Stromal cell of bone marrow (primary cell): ENCODE measurements around the gene OR51Q1.
A peak's percentile ranks its signal among the peaks of the same experiment; 100 is the strongest.

Experiments
- DNase-seq: peaks from one replicate; pipeline ENCODE4 v3.0.0-alpha.2; 2012; ENCODE audit warnings: low read depth

OR51Q1 gene, protein sequence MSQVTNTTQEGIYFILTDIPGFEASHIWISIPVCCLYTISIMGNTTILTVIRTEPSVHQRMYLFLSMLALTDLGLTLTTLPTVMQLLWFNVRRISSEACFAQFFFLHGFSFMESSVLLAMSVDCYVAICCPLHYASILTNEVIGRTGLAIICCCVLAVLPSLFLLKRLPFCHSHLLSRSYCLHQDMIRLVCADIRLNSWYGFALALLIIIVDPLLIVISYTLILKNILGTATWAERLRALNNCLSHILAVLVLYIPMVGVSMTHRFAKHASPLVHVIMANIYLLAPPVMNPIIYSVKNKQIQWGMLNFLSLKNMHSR

GRCh38 chr11:5421811-5422210 is at the start of gene OR51Q1:
Gene OR51Q1, plus strand, starts transcription at chr11:5422111. Its CDS starts 90 bp downstream, at chr11:5422201.
- DNase-seq, result no peak

- DNase-seq, result peak; percentile 44
Measured at GRCh38 chr11:5380740-5381342, 41.1 kb upstream of the OR51Q1 start.

- no peak for DNase-seq
Measured at GRCh38 chr11:5383576-5383975, 38.3 kb upstream of the OR51Q1 start, which contains the start of gene OR51M1. Gene OR51M1, plus strand, starts transcription at chr11:5383812. Its CDS starts 5,587 bp downstream, at chr11:5389399.

- DNase-seq, result no peak
Measured at GRCh38 chr11:5384335-5384734, 37.6 kb upstream of the OR51Q1 start.

- DNase-seq, result no peak
Measured at GRCh38 chr11:5390210-5390609, 31.7 kb upstream of the OR51Q1 start.

- no peak for DNase-seq
Measured at GRCh38 chr11:5394091-5394490, 27.8 kb upstream of the OR51Q1 start.

- DNase-seq, result no peak
Measured at GRCh38 chr11:5398936-5399335, 23.0 kb upstream of the OR51Q1 start.

GRCh38 chr11:5405173-5405572 is 16.7 kb upstream of the OR51Q1 start:
- DNase-seq, result no peak

GRCh38 chr11:5420993-5421392 is 918 bp upstream of the OR51Q1 start:
- DNase-seq, result no peak

DNA sequence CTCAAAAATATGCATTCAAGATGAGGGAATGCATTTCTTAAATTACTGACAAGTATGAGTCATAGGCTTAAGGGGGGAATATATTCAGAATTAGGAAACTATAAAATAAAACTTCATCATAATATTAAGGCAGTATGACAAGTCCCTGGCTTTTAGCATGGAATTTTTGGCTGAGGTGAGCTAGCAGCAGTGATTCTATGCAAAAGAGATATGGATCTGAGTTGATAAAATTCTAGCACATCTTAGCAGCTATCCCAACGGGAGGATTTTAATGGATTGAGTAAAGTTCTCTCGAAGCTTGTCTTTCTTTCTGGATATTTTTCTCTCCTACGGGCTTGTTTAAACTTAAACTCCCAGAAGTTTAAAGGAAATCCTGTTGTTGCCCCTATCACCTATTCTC is 1.2 kb downstream of the OR51Q1 start:
- DNase-seq, result no peak

- no peak for DNase-seq
Measured at GRCh38 chr11:5441414-5441813, 19.5 kb downstream of the OR51Q1 start, which contains the start of gene OR51I1. Gene OR51I1, minus strand, starts transcription at chr11:5441514. Its CDS starts 0 bp downstream, at chr11:5441514.

GRCh38 chr11:5443835-5444393 is 22.0 kb downstream of the OR51Q1 start:
- no peak for DNase-seq

DNA sequence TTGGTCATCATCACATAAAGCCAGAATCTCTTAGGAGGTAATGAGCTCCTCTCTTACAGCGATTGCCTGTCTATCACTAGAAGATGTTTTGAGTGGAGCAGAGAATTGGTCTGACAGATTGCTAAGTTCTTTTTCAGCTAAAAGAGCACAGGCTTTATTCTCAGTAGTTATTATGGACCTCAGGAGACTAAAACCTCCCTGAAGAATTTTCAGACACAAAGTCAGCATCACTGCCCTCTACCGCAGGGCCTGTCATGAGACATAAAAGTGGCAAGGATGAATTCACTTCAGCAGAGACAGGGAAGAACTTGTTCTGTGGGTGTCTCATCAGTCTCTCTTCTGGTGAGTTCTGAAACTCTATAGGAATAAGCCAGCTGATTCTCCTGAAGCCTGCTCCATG is 27.1 kb downstream of the OR51Q1 start, which contains the start of gene OR51I2:
Gene OR51I2 (plus strand): TSS at position 301 of the 400 bp plus-strand sequence. CDS start 4,166 bp downstream, outside the sequence.
- DNase-seq, result no peak

DNA sequence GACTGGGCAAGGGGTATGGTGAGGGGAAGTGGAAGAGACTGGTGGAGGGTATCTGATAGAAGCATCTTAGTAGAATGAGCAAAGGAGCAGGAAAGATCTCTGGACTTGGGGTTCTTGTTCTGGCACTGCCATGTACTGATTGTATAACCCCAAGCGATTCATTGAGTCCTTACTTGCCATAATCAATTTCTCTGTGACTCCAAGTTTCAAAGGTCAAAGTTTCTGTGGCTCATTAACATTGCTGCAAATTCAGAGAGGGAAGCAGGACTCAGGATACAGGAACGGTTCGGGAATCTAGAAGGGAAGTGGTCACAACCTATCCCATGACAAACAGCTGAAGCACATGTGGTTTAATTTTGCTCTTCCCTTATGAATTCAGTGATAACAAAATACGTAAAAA is 27.5 kb downstream of the OR51Q1 start:
- no peak for DNase-seq

DNA sequence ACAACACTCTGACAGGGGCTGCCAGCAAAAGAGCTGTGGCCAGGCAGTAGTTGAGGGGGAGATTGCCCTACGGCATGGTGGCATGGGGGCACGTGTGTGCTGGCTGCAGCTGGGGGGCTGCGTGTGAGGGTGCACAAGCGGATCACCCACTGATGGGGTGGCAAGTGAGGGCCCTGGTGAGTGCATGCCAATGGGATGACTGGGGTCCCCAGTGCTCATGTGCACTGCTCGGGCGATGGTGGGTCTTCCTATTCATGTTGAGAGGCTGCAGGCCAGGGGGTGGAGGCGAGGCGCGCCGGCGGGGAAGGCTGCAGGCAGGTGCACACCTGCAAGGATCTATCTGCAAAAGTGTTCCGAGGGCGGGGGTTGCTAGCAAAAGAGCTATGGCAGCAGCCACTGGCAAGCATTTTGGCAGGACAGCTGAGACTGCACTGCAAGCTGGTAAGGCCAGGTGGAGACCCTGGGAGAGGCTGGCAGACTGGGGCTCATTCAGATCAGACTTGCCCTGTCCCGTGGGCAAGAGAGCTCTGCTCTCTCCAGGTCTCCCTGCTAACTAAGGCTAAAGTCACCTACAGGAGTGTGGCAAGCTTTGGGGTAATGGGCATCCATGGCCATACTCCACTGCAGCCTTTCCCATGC is 39.2 kb downstream of the OR51Q1 start:
- DNase-seq, result no peak

GRCh38 chr11:5467527-5467926 is 45.6 kb downstream of the OR51Q1 start:
- DNase-seq, result no peak
